ENCODE data around the gene SEPTIN5. TPM values are rescaled to one million over a fixed set of nuclear protein-coding genes. Genes with fewer than 3 reads are reported as not detected.
A peak's percentile ranks its signal among the peaks of the same experiment; 100 is the strongest.
"Not testable (repeated sequence)": the region's sequence is repeated elsewhere in the genome, so short reads cannot be mapped to it uniquely, and the experiment has no call there.

The SEPTIN5 gene
- 31.3 TPM for total RNA-seq

- no peak for ATAC-seq
These were observed at the start of gene SEPTIN5 for GRCh38 chr22:19714312-19715187. TSS of gene SEPTIN5 (plus strand) at chr22:19714503. CDS start at chr22:19714589, 86 bp downstream.

- no peak for ATAC-seq
These were observed 49.1 kb upstream of the SEPTIN5 start for GRCh38 chr22:19664951-19665783.

- peak; percentile 60 for ATAC-seq
These were observed 48.3 kb upstream of the SEPTIN5 start for GRCh38 chr22:19665784-19666672.

GRCh38 chr22:19666673-19667593, 47.4 kb upstream of the SEPTIN5 start:
- no peak for ATAC-seq

GRCh38 chr22:19667872-19668740, 46.2 kb upstream of the SEPTIN5 start:
- no peak for ATAC-seq

GRCh38 chr22:19668748-19669147, 45.6 kb upstream of the SEPTIN5 start:
- ATAC-seq: no peak

GRCh38 chr22:19669570-19669969, 44.7 kb upstream of the SEPTIN5 start:
- no peak for ATAC-seq

- no peak for ATAC-seq
These were observed 43.0 kb upstream of the SEPTIN5 start for GRCh38 chr22:19671316-19671715.

- no peak for ATAC-seq
These were observed 42.1 kb upstream of the SEPTIN5 start for GRCh38 chr22:19672054-19672776.

GRCh38 chr22:19673660-19674059, 40.6 kb upstream of the SEPTIN5 start:
- ATAC-seq: no peak

- ATAC-seq: no peak
These were observed 40.0 kb upstream of the SEPTIN5 start for GRCh38 chr22:19674129-19674928.

GRCh38 chr22:19674929-19675253, 39.4 kb upstream of the SEPTIN5 start:
- ATAC-seq: no peak

GRCh38 chr22:19675428-19675827, 38.9 kb upstream of the SEPTIN5 start:
- ATAC-seq: no peak

- not testable (repeated sequence) for ATAC-seq
These were observed 37.9 kb upstream of the SEPTIN5 start for GRCh38 chr22:19676437-19676836.

GRCh38 chr22:19678949-19679521, 35.3 kb upstream of the SEPTIN5 start:
- no peak for ATAC-seq

GRCh38 chr22:19679522-19680101, 34.7 kb upstream of the SEPTIN5 start:
- ATAC-seq: peak; percentile 67

GRCh38 chr22:19680287-19680881, 33.9 kb upstream of the SEPTIN5 start:
- peak; percentile 13 for ATAC-seq

All from esophagus mucosa (tissue), 1 donor.